GM12891 (cell line): ENCODE measurements around the gene TRABD2B.
"Not testable (repeated sequence)": the region's sequence is repeated elsewhere in the genome, so short reads cannot be mapped to it uniquely, and the experiment has no call there.

ENCODE experiments used
- DNase-seq: peaks from one replicate; pipeline ENCODE4 v3.0.0; 2011; ENCODE audit warnings: low spot score; ENCODE audit not compliant: insufficient read length
- FAIRE-seq: peaks from 2 replicates; lab custom pipeline; 2011; peaks lifted over from hg19 to GRCh38; lab: Jason Lieb, UNC
- PAX5 ChIP-seq: IDR thresholded peaks from 2 replicates; pipeline ENCODE4 v1.6.1; 2011; ENCODE audit warnings: low read length, moderate library complexity, mild to moderate bottlenecking; ENCODE audit not compliant: insufficient read depth, severe bottlenecking
- POLR2A ChIP-seq: IDR thresholded peaks from 2 replicates; pipeline ENCODE4 v1.6.1; 2011; ENCODE audit warnings: low read depth, low read length, control low read depth
- POLR2AphosphoS5 ChIP-seq: IDR thresholded peaks from 2 replicates; pipeline ENCODE4 v1.6.1; 2011; ENCODE audit warnings: low read depth, low read length, control low read depth
- POU2F2 ChIP-seq: IDR thresholded peaks from 2 replicates; pipeline ENCODE4 v1.6.1; 2011; ENCODE audit warnings: low read depth, mild to moderate bottlenecking, control low read depth, low read length, moderate library complexity
- SPI1 ChIP-seq: IDR thresholded peaks from 2 replicates; pipeline ENCODE4 v1.6.1; 2011; ENCODE audit warnings: low read depth, low read length, control low read depth
- TAF1 ChIP-seq: IDR thresholded peaks from 2 replicates; pipeline ENCODE4 v1.6.1; 2011; ENCODE audit warnings: low read depth, low read length, control low read depth

The TRABD2B gene

DNA sequence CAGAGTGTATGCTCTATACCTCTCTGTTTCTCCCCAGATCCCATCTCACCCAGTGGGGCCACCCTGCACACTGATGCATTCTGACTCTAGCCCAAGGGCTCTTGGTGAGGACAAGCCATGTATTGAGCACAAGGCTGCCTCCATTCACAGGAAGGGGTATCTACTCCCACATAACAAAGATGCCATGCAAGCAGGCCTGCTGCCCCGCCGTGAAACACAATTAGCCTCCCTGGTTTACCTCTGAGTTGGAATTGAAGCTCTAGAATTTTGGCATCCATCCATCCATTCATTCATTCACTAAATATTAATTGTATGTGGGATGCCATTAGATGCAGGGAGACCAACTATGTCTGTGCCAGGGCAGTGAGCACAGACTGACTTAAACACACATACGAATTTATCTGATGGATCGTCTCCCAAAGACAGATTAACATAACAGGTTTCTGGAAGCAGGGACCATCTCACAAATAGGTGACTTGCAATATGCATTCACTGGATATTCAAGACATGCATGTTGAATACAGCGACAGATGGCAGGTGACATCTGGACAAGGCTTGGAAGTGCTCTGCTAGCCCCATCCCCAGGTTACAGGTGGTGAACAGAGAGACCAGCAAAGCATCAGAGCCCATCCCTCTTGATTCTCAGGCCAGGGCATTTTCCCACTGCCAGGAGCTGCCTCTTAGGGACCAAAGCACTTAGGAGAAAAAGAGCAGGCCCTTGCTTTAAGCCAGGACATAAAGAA lies 34.3 kb downstream of the TRABD2B start:
- FAIRE-seq (no peak), DNase-seq (no peak)
- no peak for TF ChIP-seq POU2F2
- no peak for TF ChIP-seq PAX5
- TF ChIP-seq TAF1, result no peak
- no peak for TF ChIP-seq SPI1

- not testable (repeated sequence) for FAIRE-seq, DNase-seq
Observed at GRCh38 chr1:47961835-47962234, 35.4 kb downstream of the TRABD2B start.

DNA sequence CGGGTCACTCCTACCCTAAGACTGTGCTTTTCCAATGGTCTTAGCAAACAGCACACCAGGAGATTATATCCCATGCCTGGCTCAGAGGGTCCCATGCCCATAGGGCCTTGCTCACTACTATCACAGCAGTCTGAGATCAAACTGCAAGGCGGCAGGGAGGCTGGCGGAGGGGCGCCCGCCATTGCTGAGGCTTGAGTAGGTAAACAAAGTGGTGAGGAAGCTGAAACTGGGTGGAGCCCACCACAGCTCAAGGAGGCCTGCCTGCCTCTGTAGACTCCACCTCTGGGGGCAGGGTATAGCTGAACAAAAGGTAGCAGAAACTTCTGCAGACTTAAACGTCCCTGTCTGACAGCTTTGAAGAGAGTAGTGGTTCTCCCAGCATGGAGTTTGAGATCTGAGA lies 40.7 kb downstream of the TRABD2B start:
- not testable (repeated sequence) for FAIRE-seq

GRCh38 chr1:47953661-47954060 lies 43.5 kb downstream of the TRABD2B start:
- FAIRE-seq (no peak), DNase-seq (no peak)
- TF ChIP-seq POLR2AphosphoS5 (no peak), PAX5 (no peak), SPI1 (no peak), POU2F2 (no peak), TAF1 (no peak), POLR2A (no peak)

More for the DNA sequence above, 40.7 kb downstream of the TRABD2B start:
- DNase-seq, result not testable (repeated sequence)

DNA sequence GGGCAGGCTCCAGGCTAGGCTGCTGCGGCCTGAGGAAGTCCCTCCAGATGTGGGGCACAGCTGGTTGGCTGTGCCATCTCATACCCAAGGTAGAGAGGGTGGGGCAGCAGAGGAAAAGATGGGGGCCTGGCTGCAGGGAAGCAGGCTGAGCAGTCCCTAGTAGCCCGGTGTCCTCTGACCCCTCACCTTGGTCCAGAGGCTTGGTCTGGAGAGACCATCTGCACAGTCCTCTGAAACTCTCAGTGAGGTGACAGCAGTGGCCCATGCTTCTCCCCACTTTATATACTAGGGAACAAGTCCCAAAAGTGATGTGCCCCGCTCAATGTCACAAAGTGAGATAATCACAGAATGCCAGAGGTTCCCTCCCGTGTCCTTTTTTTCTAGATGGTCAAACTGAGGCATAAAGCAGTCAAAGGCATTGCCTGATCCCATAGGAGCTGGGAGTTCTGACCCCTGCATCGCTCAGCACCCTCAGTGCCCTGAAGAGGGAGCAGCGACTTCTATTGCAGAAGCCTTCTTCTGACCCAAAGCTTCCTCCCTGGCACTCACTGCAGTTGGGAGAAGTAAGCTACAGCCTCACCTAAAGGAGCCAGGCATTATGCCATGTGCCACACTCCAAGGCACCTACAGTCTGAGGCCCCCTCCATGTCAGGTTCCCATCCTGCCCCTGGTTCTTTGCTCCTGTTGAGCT lies 45.5 kb downstream of the TRABD2B start:
- FAIRE-seq, result no peak
- TF ChIP-seq POLR2A (no peak), TAF1 (no peak), PAX5 (no peak), POU2F2 (no peak), SPI1 (no peak), POLR2AphosphoS5 (no peak)

GRCh38 chr1:47951026-47951425 lies 46.2 kb downstream of the TRABD2B start:
- TF ChIP-seq POLR2A, result no peak
- no peak for TF ChIP-seq POLR2AphosphoS5
- no peak for TF ChIP-seq SPI1
- TF ChIP-seq TAF1, result no peak
- TF ChIP-seq POU2F2, result no peak
- FAIRE-seq, result no peak
- DNase-seq, result no peak

More for the DNA sequence above, 45.5 kb downstream of the TRABD2B start:
- DNase-seq, result no peak

DNA sequence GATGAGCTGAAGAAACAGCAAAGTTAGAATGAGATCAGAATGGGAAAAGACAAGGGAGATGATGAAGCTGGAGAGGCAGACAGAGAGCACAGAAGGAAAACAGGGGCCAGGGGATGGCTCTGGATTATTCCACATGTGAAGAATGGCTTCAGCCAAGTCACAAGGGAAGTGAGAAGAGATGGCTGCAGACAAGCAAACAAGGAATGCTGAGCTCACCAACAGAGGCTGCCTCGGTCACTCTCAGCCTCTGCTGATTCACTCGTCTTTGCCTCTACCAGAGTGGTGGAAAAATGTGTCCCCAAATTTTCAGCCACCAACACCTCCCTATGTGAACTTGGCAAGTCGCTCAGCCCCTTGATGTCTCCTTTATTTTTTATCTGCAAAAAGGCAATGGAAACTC lies 46.7 kb downstream of the TRABD2B start:
- DNase-seq (no peak), FAIRE-seq (no peak)
- no peak for TF ChIP-seq POLR2A
- TF ChIP-seq POLR2AphosphoS5, result no peak
- TF ChIP-seq PAX5, result no peak
- no peak for TF ChIP-seq SPI1
- TF ChIP-seq POU2F2, result no peak
- TF ChIP-seq TAF1, result no peak

DNA sequence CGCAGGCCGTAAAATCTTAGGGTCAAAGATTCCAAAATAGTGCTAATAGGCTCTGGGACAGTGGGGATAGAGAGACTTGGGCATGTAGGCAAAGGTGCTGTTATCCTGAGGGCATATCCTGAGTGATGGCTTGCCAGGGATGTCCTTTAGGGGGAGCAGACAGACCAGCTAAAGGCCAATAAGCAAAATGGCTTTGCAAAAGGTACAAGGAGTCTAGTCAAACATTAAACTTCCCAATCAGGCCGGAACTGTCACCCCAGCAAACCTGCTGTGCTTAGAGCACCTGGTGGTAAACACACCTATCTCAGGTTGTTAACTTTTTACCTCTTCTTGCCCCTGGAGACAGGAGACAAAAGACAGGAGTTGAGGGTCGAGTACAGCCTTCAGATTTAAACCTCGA lies 49.1 kb downstream of the TRABD2B start:
- no peak for FAIRE-seq
- TF ChIP-seq POU2F2 (no peak), SPI1 (no peak), TAF1 (no peak), PAX5 (no peak), POLR2AphosphoS5 (no peak), POLR2A (no peak)
- DNase-seq, result no peak

GRCh38 chr1:47947531-47947930 lies 49.7 kb downstream of the TRABD2B start:
- FAIRE-seq (no peak), DNase-seq (no peak)
- TF ChIP-seq PAX5 (no peak), POLR2AphosphoS5 (no peak), SPI1 (no peak), POU2F2 (no peak), TAF1 (no peak), POLR2A (no peak)

DNA sequence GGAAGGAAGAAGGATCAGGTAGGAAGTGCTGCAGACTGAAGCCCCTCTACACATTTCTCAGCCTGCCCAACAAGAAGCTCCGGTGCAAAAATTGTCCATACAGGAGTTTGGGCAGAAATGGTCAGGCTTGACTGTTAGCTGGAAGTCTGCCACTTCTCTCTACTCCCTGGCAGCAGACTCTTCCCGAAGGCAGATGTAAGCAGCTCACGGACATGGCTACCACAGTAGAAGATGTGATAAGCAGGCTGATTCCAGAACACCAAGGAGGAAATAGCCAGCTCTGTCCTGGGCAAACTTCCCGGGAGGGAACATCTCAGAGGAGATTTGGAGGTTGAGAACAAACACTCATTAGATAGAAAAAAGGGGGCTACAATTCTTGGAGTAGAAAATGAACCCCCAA lies 52.6 kb downstream of the TRABD2B start:
- no peak for FAIRE-seq
- TF ChIP-seq POLR2A (no peak), SPI1 (no peak), TAF1 (no peak), PAX5 (no peak), POU2F2 (no peak), POLR2AphosphoS5 (no peak)

More for the DNA sequence above, 52.6 kb downstream of the TRABD2B start:
- no peak for DNase-seq
